Liver (tissue), 9 donors: Measurements from ENCODE around the gene PARVB. TPM values are rescaled to one million over a fixed set of nuclear protein-coding genes. Genes with fewer than 3 reads are reported as not detected.

Experiments
- DNase-seq: peaks from one replicate; pipeline ENCODE4 v3.0.0-alpha.2; 2017; ENCODE audit warnings: low spot score
- H3K27ac ChIP-seq, 2 donors: one replicate each; pipeline ENCODE4 v1.7.0; 2013; ENCODE audit warnings: inconsistent platforms in 2 of 2, low read length in 2 of 2, control low read depth in 1 of 2, low read depth in 1 of 2, mild to moderate bottlenecking in 1 of 2
- H3K27me3 ChIP-seq, 4 donors: one replicate each; pipeline versions ENCODE4 v1.6.1 to v1.7.0; 2013; ENCODE audit warnings: low read length in 3 of 4, inconsistent platforms in 1 of 4, mild to moderate bottlenecking in 1 of 4, moderate library complexity in 1 of 4; ENCODE audit not compliant: control insufficient read depth in 4 of 4, insufficient read depth in 4 of 4
- H3K36me3 ChIP-seq, 4 donors: one replicate each; pipeline versions ENCODE4 v1.6.1 to v1.7.0; 2013; ENCODE audit warnings: low read length in 3 of 4, mild to moderate bottlenecking in 3 of 4, low read depth in 1 of 4, moderate library complexity in 1 of 4; ENCODE audit not compliant: control insufficient read depth in 4 of 4, insufficient read depth in 3 of 4
- H3K4me1 ChIP-seq, 4 donors: one replicate each; pipeline versions ENCODE4 v1.6.1 to v1.7.0; 2013; ENCODE audit warnings: low read length in 3 of 4, mild to moderate bottlenecking in 3 of 4, moderate library complexity in 1 of 4; ENCODE audit not compliant: control insufficient read depth in 4 of 4, insufficient read depth in 4 of 4
- H3K4me3 ChIP-seq, 3 donors: one replicate each; pipeline versions ENCODE4 v1.6.1 to v1.7.0; 2013; ENCODE audit warnings: low read length in 3 of 3, control low read depth in 1 of 3, low read depth in 1 of 3, mild to moderate bottlenecking in 1 of 3
- H3K9ac ChIP-seq, 2 donors: one replicate each; pipeline ENCODE4 v1.7.0; 2013; ENCODE audit warnings: low read length in 2 of 2, mild to moderate bottlenecking in 2 of 2, moderate library complexity in 2 of 2, control low read depth in 1 of 2, low read depth in 1 of 2
- H3K9me3 ChIP-seq, 4 donors: one replicate each; pipeline versions ENCODE4 v1.6.1 to v1.7.0; 2013; ENCODE audit warnings: low read length in 3 of 4; ENCODE audit not compliant: control insufficient read depth in 4 of 4
- EGR1 ChIP-seq, 2 donors: IDR thresholded peaks; 2 replicates each; pipeline ENCODE4 v1.6.1; 2016 to 2018; ENCODE audit warnings: antibody characterized with exemption in 2 of 2, low read depth in 2 of 2
- HNF4G ChIP-seq: IDR thresholded peaks from 2 replicates; pipeline ENCODE4 v1.6.1; 2016; ENCODE audit warnings: antibody characterized with exemption
- RXRA ChIP-seq, 2 donors: IDR thresholded peaks; 2 replicates each; pipeline ENCODE4 v1.6.1; 2017 to 2018; ENCODE audit warnings: antibody characterized with exemption in 2 of 2, mild to moderate bottlenecking in 1 of 2
- TAF1 ChIP-seq: conservative IDR thresholded peaks from 2 replicates; pipeline ENCODE4 v1.6.1; 2016; ENCODE audit warnings: antibody characterized with exemption, mild to moderate bottlenecking
- WGBS: extraction: QIAGEN DNeasy Blood & Tissue Kit; methylation state at CpG from one replicate; pipeline ENCODE4 v1.1.7; 2013; 5-methylcytosine and 5-hydroxymethylcytosine counted together
- polyA plus RNA-seq, 2 donors: library from polyadenylated mRNA; stranded (reverse) in 1 of 2; unstranded in 1 of 2; fragments of 200-250 nt in 1 of 2; fragments of >200 nt in 1 of 2; fragmentation: Nextera tagmentation in 1 of 2; extraction: Ambion mirVana in 1 of 2; gene quantifications; one replicate each; pipeline versions ENCODE4 v1.2.1 to v1.2.3, GENCODE V29; 2013 to 2015
- total RNA-seq, 2 donors: library from RNA; depleted of rRNA; stranded (reverse); fragments of >200 nt; gene quantifications; one replicate each; pipeline ENCODE4 v1.2.3, GENCODE V29; 2014
- TF ChIP-seq, protein P1 (sequence below): IDR thresholded peaks from 2 replicates; pipeline ENCODE4 v1.6.1; 2016; ENCODE audit warnings: antibody characterized with exemption, mild to moderate bottlenecking
- TF ChIP-seq, protein P2 (sequence below): IDR thresholded peaks from 2 replicates; pipeline ENCODE4 v1.6.1; 2016; ENCODE audit warnings: antibody characterized with exemption
- TF ChIP-seq, protein P3 (sequence below): fragments of 150-350 bp; IDR thresholded peaks from 2 replicates; pipeline ENCODE4 v1.5.1; 2017; ENCODE audit warnings: improper control_type of control experiment, low read depth, low read length; ENCODE audit not compliant: missing input control
- TF ChIP-seq, protein P4 (sequence below): IDR thresholded peaks from 2 replicates; pipeline ENCODE4 v1.6.1; 2016; ENCODE audit warnings: antibody characterized with exemption
- donor health status: healthy.
- donor health status: healthy.
- donor health status: healthy.
- donor health status: healthy.
- donor health status: healthy.

Gene PARVB
- total and polyA plus RNA-seq, 4 donors = 3.2 to 55.5 (median 17.7) TPM

DNA sequence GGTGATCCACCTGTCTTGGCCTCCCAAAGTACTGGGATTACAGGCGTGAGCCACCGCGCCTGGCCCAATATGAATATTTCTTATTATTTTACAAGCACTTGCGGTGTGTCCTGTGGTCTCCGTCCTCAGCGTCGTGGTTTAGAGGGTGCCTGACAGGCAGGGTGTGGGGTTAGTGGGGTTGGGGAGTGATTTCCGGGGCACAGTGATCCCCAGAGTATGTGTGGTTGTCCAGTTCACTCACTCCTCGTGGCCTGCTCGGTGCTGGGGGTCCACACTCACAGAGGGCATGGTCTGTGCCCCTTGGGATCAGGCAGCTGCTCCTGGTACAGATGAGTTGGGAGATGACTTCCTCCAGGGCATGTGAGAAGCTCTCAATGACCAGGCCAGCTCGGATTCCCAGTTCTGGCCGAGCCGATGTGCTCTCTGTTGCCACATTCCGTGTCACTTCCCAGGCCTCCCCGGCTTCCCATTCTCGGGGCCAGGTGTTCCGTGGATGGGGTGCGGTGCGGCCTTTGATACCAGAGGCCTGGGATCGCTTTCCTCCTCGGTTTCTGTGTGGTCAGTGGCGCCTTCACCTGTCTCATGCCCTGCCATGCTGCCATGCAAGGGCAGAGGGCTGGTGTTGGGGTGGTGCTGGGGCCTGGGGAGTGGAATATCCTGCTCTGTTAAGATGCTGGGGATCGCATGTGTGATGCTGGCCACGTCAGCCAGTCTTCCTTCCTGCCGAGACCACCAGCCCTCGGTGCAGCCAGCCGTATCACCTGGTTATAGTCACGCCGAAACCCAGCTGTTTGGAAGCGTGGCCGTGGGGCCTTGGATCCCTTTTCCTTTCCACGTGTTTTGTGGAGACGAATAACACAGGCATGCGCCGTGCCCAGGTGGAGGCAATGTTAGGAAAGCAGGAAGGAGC lies 39.6 kb downstream of the PARVB start (continued):
- TF ChIP-seq, protein P1, sequence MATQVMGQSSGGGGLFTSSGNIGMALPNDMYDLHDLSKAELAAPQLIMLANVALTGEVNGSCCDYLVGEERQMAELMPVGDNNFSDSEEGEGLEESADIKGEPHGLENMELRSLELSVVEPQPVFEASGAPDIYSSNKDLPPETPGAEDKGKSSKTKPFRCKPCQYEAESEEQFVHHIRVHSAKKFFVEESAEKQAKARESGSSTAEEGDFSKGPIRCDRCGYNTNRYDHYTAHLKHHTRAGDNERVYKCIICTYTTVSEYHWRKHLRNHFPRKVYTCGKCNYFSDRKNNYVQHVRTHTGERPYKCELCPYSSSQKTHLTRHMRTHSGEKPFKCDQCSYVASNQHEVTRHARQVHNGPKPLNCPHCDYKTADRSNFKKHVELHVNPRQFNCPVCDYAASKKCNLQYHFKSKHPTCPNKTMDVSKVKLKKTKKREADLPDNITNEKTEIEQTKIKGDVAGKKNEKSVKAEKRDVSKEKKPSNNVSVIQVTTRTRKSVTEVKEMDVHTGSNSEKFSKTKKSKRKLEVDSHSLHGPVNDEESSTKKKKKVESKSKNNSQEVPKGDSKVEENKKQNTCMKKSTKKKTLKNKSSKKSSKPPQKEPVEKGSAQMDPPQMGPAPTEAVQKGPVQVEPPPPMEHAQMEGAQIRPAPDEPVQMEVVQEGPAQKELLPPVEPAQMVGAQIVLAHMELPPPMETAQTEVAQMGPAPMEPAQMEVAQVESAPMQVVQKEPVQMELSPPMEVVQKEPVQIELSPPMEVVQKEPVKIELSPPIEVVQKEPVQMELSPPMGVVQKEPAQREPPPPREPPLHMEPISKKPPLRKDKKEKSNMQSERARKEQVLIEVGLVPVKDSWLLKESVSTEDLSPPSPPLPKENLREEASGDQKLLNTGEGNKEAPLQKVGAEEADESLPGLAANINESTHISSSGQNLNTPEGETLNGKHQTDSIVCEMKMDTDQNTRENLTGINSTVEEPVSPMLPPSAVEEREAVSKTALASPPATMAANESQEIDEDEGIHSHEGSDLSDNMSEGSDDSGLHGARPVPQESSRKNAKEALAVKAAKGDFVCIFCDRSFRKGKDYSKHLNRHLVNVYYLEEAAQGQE = no peak
- TF ChIP-seq, protein P2, sequence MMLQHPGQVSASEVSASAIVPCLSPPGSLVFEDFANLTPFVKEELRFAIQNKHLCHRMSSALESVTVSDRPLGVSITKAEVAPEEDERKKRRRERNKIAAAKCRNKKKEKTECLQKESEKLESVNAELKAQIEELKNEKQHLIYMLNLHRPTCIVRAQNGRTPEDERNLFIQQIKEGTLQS = no peak

DNA sequence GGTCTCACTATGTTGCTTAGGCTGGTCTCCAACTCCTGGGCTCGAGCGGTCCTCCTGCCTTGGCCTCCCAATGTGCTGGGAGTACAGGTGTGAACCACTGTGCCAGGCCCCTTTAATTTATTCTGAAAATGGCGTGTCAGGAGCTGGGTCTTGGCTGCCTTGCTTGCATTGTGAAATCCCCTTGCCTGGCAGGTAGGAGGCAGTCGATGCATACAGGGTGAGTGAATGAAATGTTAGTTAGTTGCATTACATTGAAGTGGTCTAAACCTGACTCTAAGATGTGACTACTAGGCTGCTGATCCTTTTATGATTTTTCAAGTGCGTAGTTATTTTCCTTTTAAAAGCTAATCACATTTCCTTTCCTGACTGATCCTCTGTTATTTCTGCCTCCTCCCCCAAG lies 42.9 kb downstream of the PARVB start:
- H3K9me3 ChIP-seq = no peaks in the 10 kb centered on the region
- DNase-seq = no peak
- no peak overlapping the region for H3K4me3 ChIP-seq
- H3K9ac ChIP-seq = no peak overlapping the region
- no peaks in the 10 kb centered on the region for H3K36me3 ChIP-seq
- TF ChIP-seq RXRA (IDR thresholded peaks at IDR 0.05) = no peak
- TF ChIP-seq, protein P2 = no peak
- TF ChIP-seq HNF4G = no peak
- TF ChIP-seq EGR1 (IDR thresholded peaks at IDR 0.05; ENCODE audit: low read depth in 2 of 2) = no peak
- TF ChIP-seq, protein P1 = no peak
- no peak for TF ChIP-seq TAF1
- TF ChIP-seq, protein P3, sequence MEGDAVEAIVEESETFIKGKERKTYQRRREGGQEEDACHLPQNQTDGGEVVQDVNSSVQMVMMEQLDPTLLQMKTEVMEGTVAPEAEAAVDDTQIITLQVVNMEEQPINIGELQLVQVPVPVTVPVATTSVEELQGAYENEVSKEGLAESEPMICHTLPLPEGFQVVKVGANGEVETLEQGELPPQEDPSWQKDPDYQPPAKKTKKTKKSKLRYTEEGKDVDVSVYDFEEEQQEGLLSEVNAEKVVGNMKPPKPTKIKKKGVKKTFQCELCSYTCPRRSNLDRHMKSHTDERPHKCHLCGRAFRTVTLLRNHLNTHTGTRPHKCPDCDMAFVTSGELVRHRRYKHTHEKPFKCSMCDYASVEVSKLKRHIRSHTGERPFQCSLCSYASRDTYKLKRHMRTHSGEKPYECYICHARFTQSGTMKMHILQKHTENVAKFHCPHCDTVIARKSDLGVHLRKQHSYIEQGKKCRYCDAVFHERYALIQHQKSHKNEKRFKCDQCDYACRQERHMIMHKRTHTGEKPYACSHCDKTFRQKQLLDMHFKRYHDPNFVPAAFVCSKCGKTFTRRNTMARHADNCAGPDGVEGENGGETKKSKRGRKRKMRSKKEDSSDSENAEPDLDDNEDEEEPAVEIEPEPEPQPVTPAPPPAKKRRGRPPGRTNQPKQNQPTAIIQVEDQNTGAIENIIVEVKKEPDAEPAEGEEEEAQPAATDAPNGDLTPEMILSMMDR = no peak
- TF ChIP-seq, protein P4, sequence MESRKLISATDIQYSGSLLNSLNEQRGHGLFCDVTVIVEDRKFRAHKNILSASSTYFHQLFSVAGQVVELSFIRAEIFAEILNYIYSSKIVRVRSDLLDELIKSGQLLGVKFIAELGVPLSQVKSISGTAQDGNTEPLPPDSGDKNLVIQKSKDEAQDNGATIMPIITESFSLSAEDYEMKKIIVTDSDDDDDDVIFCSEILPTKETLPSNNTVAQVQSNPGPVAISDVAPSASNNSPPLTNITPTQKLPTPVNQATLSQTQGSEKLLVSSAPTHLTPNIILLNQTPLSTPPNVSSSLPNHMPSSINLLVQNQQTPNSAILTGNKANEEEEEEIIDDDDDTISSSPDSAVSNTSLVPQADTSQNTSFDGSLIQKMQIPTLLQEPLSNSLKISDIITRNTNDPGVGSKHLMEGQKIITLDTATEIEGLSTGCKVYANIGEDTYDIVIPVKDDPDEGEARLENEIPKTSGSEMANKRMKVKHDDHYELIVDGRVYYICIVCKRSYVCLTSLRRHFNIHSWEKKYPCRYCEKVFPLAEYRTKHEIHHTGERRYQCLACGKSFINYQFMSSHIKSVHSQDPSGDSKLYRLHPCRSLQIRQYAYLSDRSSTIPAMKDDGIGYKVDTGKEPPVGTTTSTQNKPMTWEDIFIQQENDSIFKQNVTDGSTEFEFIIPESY = no peak
- H3K27ac ChIP-seq = no peak overlapping the region
- WGBS = 74% methylated on average over 5 of the region's 5 CpGs
- H3K4me1 ChIP-seq = no peaks in the 10 kb centered on the region
- H3K27me3 ChIP-seq = no peaks in the 10 kb centered on the region
